Natural killer cell (primary cell): ENCODE data around the gene SRGAP3. TPM values are rescaled to one million over a fixed set of nuclear protein-coding genes. Genes with fewer than 3 reads are reported as not detected.

ENCODE experiments used
- ATAC-seq, 3 donors: fragments of 150-1000 bp in 2 of 3; fragments of 200-7000 bp in 1 of 3; cut with Tn5 transposase; 1 replicate in 1 of 3; 2 replicates in 2 of 3; pipeline ENCODE4 v1.10.0; 2021; ENCODE audit warnings: mild to moderate bottlenecking in 2 of 3, moderate library complexity in 2 of 3
- DNase-seq, 2 donors: peaks; one replicate each; pipeline versions ENCODE4 v3.0.0 to v3.0.0-alpha.2; 2013 to 2021; ENCODE audit warnings: mixed read lengths in 1 of 2
- H3K27ac ChIP-seq: one replicate; pipeline ENCODE4 v1.5.1; 2013; ENCODE audit warnings: mild to moderate bottlenecking, low read length
- H3K27me3 ChIP-seq: one replicate; pipeline ENCODE4 v1.6.1; 2013; ENCODE audit warnings: low read length; ENCODE audit not compliant: control insufficient read depth, insufficient read depth
- H3K36me3 ChIP-seq: one replicate; pipeline ENCODE4 v1.6.1; 2013; ENCODE audit warnings: low read length; ENCODE audit not compliant: control insufficient read depth, insufficient read depth
- H3K4me1 ChIP-seq: one replicate; pipeline ENCODE4 v1.6.1; 2013; ENCODE audit warnings: low read length; ENCODE audit not compliant: control insufficient read depth, insufficient read depth
- H3K4me3 ChIP-seq: one replicate; pipeline ENCODE4 v1.5.1; 2013; ENCODE audit warnings: low read length
- H3K9me3 ChIP-seq: one replicate; pipeline ENCODE4 v1.6.1; 2013; ENCODE audit warnings: low read length; ENCODE audit not compliant: control insufficient read depth, insufficient read depth
- H3K27ac Mint-ChIP-seq, 2 donors: one replicate each; pipeline ENCODE4 v1.8.0; 2022; ENCODE audit warnings: mild to moderate bottlenecking in 2 of 2, mixed read lengths in 2 of 2, moderate library complexity in 1 of 2
- H3K27me3 Mint-ChIP-seq, 2 donors: one replicate each; pipeline ENCODE4 v1.8.0; 2022; ENCODE audit warnings: low read depth in 2 of 2, mixed read lengths in 2 of 2
- H3K36me3 Mint-ChIP-seq: one replicate; pipeline ENCODE4 v1.8.0; 2022; ENCODE audit warnings: mixed read lengths
- H3K4me1 Mint-ChIP-seq, 2 donors: one replicate each; pipeline ENCODE4 v1.8.0; 2022; ENCODE audit warnings: mixed read lengths in 2 of 2
- H3K4me3 Mint-ChIP-seq: one replicate; pipeline ENCODE4 v1.8.0; 2022; ENCODE audit warnings: mild to moderate bottlenecking, moderate library complexity, mixed read lengths
- H3K9me3 Mint-ChIP-seq, 2 donors: one replicate each; pipeline ENCODE4 v1.8.0; 2022; ENCODE audit warnings: mixed read lengths in 2 of 2
- CTCF ChIP-seq: fragments of 200-600 bp; IDR thresholded peaks from one replicate; pipeline ENCODE4 v1.8.0; 2022; ENCODE audit warnings: antibody characterized with exemption
- WGBS: methylation state at CpG from one replicate; pipeline ENCODE4 v1.1.7; 2013; ENCODE audit warnings: missing lambda C conversion rate; ENCODE audit not compliant: insufficient coverage; 5-methylcytosine and 5-hydroxymethylcytosine counted together
- intact Hi-C: fragments of 100-400 bp; cut with micrococcal nuclease; formaldehyde crosslinking; loops from one replicate; pipeline ENCODE4 v1.14.2; 2022
- total RNA-seq, 4 donors: library from RNA; stranded (reverse); fragments of 120-200 nt in 1 of 4; gene quantifications; one replicate each; pipeline versions ENCODE4 v1.2.3 to v1.2.4, GENCODE V29; 2013 to 2022

SRGAP3 gene
- total RNA-seq, 3 donors from 2014 or later (not counting 1 experiment from before 2014, with no cell fraction given): 2.5 to 14.9 (median 3.0) TPM

- no peak for TF ChIP-seq CTCF
- Mint-ChIP-seq H3K4me3 (no peak overlapping the region), H3K27ac (no peak overlapping the region), H3K9me3 (no peaks in the 10 kb centered on the region), H3K27me3 (peaks cover 3 to 6% of the 10 kb centered on the region in 2 donors), H3K36me3 (no peaks in the 10 kb centered on the region), H3K4me1 (no peaks in the 10 kb centered on the region)
- Histone ChIP-seq H3K4me3 (no peak overlapping the region), H3K27me3 (no peaks in the 10 kb centered on the region), H3K27ac (no peak overlapping the region), H3K36me3 (no peaks in the 10 kb centered on the region), H3K4me1 (no peaks in the 10 kb centered on the region), H3K9me3 (no peaks in the 10 kb centered on the region)
- WGBS: 93% methylated on average over 2 of the region's 2 CpGs
- no peak for ATAC-seq
- intact Hi-C loops: no loop called here
- DNase-seq: no peak
These were observed 236.9 kb downstream of the SRGAP3 start for GRCh38 chr3:9012521-9012920.

- no peaks in the 10 kb centered on the region for H3K36me3 ChIP-seq
- no peaks in the 10 kb centered on the region for H3K4me1 ChIP-seq
- intact Hi-C loops: no loop called here
- no peak for TF ChIP-seq CTCF
- Mint-ChIP-seq H3K9me3 (no peaks in the 10 kb centered on the region), H3K4me3 (no peak overlapping the region), H3K27me3 (no peaks in the 10 kb centered on the region), H3K4me1 (no peaks in the 10 kb centered on the region), H3K27ac (no peak overlapping the region), H3K36me3 (no peaks in the 10 kb centered on the region)
- 90% methylated on average over 11 of the region's 11 CpGs for WGBS
- H3K9me3 ChIP-seq: no peaks in the 10 kb centered on the region
- H3K27ac ChIP-seq: no peak overlapping the region
- no peak for DNase-seq
- ATAC-seq: no peak
- no peaks in the 10 kb centered on the region for H3K27me3 ChIP-seq
- no peak overlapping the region for H3K4me3 ChIP-seq
These were observed 239.4 kb downstream of the SRGAP3 start for GRCh38 chr3:9009976-9010545.

- no peaks in the 10 kb centered on the region for H3K36me3 ChIP-seq
- no peak for ATAC-seq
- 87% methylated on average over 6 of the region's 6 CpGs for WGBS
- H3K27ac ChIP-seq: no peak overlapping the region
- Mint-ChIP-seq H3K36me3 (no peaks in the 10 kb centered on the region), H3K27me3 (no peaks in the 10 kb centered on the region), H3K27ac (no peak overlapping the region), H3K4me3 (no peak overlapping the region), H3K4me1 (no peaks in the 10 kb centered on the region), H3K9me3 (no peaks in the 10 kb centered on the region)
- H3K27me3 ChIP-seq: no peaks in the 10 kb centered on the region
- intact Hi-C loops: no loop called here
- no peaks in the 10 kb centered on the region for H3K9me3 ChIP-seq
- DNase-seq: no peak
- no peak for TF ChIP-seq CTCF
- no peak overlapping the region for H3K4me3 ChIP-seq
- H3K4me1 ChIP-seq: no peaks in the 10 kb centered on the region
These were observed 240.7 kb downstream of the SRGAP3 start for GRCh38 chr3:9008550-9009255.

- H3K4me1 ChIP-seq: no peaks in the 10 kb centered on the region
- H3K4me3 Mint-ChIP-seq: no peak overlapping the region
- WGBS: 69% methylated on average over 2 of the region's 2 CpGs
- no peaks in the 10 kb centered on the region for H3K9me3 Mint-ChIP-seq
- H3K36me3 ChIP-seq: no peaks in the 10 kb centered on the region
- H3K27me3 Mint-ChIP-seq: no peaks in the 10 kb centered on the region
- H3K4me1 Mint-ChIP-seq: no peaks in the 10 kb centered on the region
- H3K36me3 Mint-ChIP-seq: no peaks in the 10 kb centered on the region
- no peak for TF ChIP-seq CTCF
- ATAC-seq: no peak
- intact Hi-C loops: no loop called here
- DNase-seq: no peak
- H3K9me3 ChIP-seq: no peaks in the 10 kb centered on the region
- H3K27me3 ChIP-seq: no peaks in the 10 kb centered on the region
- no peak overlapping the region for H3K27ac Mint-ChIP-seq
- no peak overlapping the region for H3K4me3 ChIP-seq
- H3K27ac ChIP-seq: no peak overlapping the region
These were observed 241.5 kb downstream of the SRGAP3 start for GRCh38 chr3:9007928-9008327.
